AG04449 (cell line): ENCODE data around the gene STRADB.
"Not testable (repeated sequence)": the region's sequence is repeated elsewhere in the genome, so short reads cannot be mapped to it uniquely, and the experiment has no call there.

Source experiments
- CTCF ChIA-PET: fragments of 350-600 bp; formaldehyde crosslinking; extraction: SDS; loops from one replicate; lab custom pipeline; 2021; ENCODE audit warnings: antibody characterized with exemption; lab: Yijun Ruan, JAX
- POLR2A ChIA-PET: fragments of 400-600, 350-600 bp; formaldehyde crosslinking; extraction: SDS; loops from one replicate; lab custom pipeline; 2020; ENCODE audit warnings: antibody characterized with exemption, inconsistent platforms; lab: Yijun Ruan, JAX
- DNase-seq: peaks from one replicate; pipeline ENCODE4 v3.0.0-alpha.2; 2010; ENCODE audit warnings: low read depth, low spot score
- H3K4me3 ChIP-seq: 2 replicates; pipeline ENCODE4 v1.5.1; 2011; ENCODE audit warnings: low read depth, mild to moderate bottlenecking, control low read depth, low read length
- TF ChIP-seq, protein P1 (sequence below): IDR thresholded peaks from one replicate; pipeline ENCODE4 v1.5.1; 2011; ENCODE audit warnings: mild to moderate bottlenecking, moderate library complexity, low read length, control low read depth, inconsistent platforms; ENCODE audit not compliant: insufficient read depth; ENCODE audit errors: missing control alignments

STRADB gene

DNA sequence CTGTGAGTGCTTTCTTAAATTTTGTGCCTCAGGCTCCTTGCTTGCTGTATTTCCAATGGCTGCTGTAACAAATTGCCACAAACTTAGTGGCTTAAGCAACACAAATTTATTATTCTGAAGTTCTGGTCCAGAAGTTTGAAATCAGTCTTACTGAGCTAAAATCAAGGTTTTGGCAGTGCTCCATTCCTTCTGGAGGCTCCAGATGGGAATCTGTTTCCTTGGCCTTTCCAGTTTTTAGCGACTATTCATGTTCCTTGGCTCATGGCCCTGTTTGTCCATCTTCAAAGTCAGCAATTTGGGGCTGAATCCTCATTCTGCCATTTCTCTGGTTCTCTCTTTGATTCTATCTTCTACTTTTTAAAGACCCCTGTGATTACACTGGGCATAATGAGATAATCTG is 31.8 kb downstream of the STRADB start:
- no peak overlapping the region for H3K4me3 ChIP-seq
- ChIA-PET CTCF (no interaction called here), POLR2A (no interaction called here)
- no peak for DNase-seq
- TF ChIP-seq, protein P1, sequence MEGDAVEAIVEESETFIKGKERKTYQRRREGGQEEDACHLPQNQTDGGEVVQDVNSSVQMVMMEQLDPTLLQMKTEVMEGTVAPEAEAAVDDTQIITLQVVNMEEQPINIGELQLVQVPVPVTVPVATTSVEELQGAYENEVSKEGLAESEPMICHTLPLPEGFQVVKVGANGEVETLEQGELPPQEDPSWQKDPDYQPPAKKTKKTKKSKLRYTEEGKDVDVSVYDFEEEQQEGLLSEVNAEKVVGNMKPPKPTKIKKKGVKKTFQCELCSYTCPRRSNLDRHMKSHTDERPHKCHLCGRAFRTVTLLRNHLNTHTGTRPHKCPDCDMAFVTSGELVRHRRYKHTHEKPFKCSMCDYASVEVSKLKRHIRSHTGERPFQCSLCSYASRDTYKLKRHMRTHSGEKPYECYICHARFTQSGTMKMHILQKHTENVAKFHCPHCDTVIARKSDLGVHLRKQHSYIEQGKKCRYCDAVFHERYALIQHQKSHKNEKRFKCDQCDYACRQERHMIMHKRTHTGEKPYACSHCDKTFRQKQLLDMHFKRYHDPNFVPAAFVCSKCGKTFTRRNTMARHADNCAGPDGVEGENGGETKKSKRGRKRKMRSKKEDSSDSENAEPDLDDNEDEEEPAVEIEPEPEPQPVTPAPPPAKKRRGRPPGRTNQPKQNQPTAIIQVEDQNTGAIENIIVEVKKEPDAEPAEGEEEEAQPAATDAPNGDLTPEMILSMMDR, result no peak

DNA sequence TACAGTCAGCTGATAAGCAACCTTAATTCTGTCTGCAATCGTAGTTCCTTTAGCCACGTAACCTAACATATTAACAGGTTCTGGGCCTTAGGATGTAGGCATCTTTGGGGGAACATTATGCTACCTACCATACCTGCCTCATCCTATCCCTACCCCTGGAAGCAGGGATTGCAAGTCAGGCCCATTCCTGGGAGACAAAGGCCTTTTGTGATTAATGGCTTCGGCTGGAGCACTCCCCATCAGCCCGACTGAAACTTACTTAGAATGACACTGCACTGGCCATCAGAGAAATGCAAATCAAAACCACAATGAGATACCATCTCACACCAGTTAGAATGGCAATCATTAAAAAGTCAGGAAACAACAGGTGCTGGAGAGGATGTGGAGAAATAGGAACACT is 32.2 kb downstream of the STRADB start:
- CTCF ChIA-PET, DNase-seq, POLR2A ChIA-PET, H3K4me3 ChIP-seq: not testable (repeated sequence)

DNA sequence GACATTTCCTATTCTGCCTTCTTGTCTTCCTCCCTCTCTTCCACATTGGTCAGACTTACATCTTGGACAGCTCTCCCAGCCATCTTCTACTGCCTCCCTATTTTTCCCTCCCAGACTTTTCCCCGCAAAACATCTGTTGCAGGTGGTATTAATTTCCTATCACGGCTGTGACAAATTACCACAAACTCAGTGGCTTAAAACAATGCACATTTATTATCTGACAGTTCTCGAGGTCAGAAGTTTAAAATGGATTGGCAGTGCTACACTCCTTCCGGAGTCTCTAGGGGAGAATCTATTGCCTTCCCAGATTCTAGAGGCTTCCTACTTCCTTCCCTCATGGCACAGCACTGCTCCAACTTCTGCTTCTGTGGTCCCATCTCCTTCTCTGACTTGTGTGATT is 33.3 kb downstream of the STRADB start:
- no peak overlapping the region for H3K4me3 ChIP-seq
- no peak for DNase-seq
- POLR2A ChIA-PET, result no interaction called here
- CTCF ChIA-PET, result no interaction called here
- TF ChIP-seq, protein P1, result no peak

DNA sequence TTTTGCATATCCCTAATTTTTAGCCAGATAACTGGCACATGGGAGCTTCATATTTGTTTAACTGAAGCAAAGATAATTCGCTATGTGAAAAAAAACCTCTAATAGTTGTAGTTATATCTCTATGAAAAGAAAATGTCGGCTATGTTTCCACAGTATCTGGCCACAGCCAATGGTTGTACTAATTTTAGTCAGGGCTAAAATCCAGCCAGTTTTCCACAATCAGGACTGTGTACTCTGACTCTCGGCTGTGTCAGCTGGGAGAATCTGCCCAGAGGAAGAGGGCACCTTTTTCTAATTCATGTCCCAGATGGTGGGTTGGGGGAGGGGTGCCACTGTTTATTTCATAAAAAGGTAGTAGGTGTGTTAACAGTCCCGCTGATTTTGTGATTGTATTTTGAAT is 38.8 kb downstream of the STRADB start:
- ChIA-PET CTCF (interaction anchor here (0.6 to 1.4 kb wide), 3 partner anchors 8 to 225 kb away, joined by 3 to 5 read pairs (median 3); no protein-coding TSS in a partner anchor), POLR2A (no interaction called here)
- no peak for DNase-seq
- no peak overlapping the region for H3K4me3 ChIP-seq
- TF ChIP-seq, protein P1, result no peak

DNA sequence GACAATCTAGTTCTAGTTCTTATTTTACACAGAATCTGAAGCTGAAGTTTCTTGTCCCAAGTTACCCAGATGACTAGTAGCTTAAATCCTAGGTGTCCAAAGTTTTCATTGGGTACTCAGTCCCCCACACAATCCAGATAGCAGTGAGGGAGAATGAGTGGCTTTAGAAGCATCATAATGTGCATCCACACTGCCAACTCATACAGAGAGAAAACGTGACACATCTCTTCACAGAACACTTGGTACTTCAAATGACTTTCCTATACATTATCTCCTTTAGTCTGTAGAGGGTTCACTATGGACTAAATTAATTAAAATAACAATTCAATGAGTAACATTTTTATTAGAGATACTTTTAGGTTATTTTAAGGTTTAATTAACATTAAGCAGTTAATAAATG is 45.2 kb downstream of the STRADB start:
- CTCF ChIA-PET, result no interaction called here
- TF ChIP-seq, protein P1, result no peak
- no peak overlapping the region for H3K4me3 ChIP-seq
- no peak for DNase-seq
- POLR2A ChIA-PET, result no interaction called here

DNA sequence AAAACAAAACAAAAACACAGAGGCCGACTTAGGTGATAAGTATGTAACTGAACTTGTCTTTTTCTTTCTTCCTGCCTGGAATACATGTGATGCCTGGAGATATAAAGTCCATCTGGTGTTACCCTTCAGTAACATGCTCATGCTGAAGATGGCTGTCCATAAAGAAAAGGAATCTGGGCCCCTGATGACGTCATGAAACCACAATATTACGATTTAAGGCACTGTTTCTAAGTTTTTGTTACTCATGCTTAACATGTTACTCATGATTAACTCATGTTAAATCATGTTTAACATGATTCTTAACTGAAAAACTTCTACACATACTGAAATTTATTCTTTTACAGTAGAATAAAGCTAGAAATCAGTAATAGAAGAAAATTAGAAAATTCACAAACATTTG is 49.0 kb downstream of the STRADB start:
- TF ChIP-seq, protein P1, result no peak
- no peak for DNase-seq
- CTCF ChIA-PET, result interaction anchor here (1.0 kb wide), 1 partner anchor 28 kb away, joined by 3 read pairs; no protein-coding TSS in a partner anchor
- POLR2A ChIA-PET, result no interaction called here
- H3K4me3 ChIP-seq, result no peak overlapping the region

DNA sequence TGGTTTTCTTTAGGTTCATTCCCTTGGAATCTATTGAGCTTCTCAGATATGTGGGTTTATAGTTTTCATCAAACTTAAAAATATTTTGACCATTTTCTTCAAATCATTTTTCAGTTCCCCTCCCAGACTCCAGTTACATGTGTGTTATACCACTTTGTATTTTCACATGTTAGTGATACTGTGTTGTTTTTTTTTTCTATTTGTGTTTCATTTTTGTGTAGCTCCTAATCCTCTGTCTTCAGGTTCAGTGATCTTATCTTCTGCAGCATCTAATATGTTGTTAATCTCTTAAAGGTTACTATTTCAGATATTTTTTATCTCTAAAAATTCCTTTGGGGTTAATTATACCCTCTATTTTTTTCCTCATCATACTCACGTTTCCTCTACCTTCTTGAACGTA is 51.2 kb downstream of the STRADB start:
- no peak overlapping the region for H3K4me3 ChIP-seq
- ChIA-PET POLR2A (no interaction called here), CTCF (interaction anchor here (0.9 kb wide), 1 partner anchor 10 kb away, joined by 3 read pairs; no protein-coding TSS in a partner anchor)
- TF ChIP-seq, protein P1, result no peak
- DNase-seq, result no peak
